Testis (tissue), 3 donors: ENCODE results near the gene MYO5B. TPM values are rescaled to one million over a fixed set of nuclear protein-coding genes. Genes with fewer than 3 reads are reported as not detected.

Experiments
- DNase-seq: peaks from one replicate; pipeline ENCODE4 v3.0.0-alpha.2; 2019
- H3K27ac ChIP-seq, 2 donors: fragments of 200-600 bp; sonication (generic); one replicate each; pipeline ENCODE4 v1.5.1; 2019
- H3K27me3 ChIP-seq: fragments of 200-600 bp; sonication (generic); one replicate; pipeline ENCODE4 v1.5.1; 2019
- H3K36me3 ChIP-seq: fragments of 200-600 bp; sonication (generic); one replicate; pipeline ENCODE4 v1.5.1; 2017; ENCODE audit warnings: low read depth; ENCODE audit errors: missing control alignments
- H3K4me1 ChIP-seq: fragments of 200-600 bp; sonication (generic); one replicate; pipeline ENCODE4 v1.5.1; 2019
- H3K4me3 ChIP-seq, 2 donors: fragments of 200-600 bp; sonication (generic); one replicate each; pipeline ENCODE4 v1.5.1; 2017 to 2019
- H3K9me3 ChIP-seq: fragments of 200-600 bp; sonication (generic); one replicate; pipeline ENCODE4 v1.5.1; 2017
- CTCF ChIP-seq, 3 experiments: fragments of 450-650 bp in 2 of 3; fragments of 200-600 bp in 1 of 3; sonication (generic) in 1 of 3; IDR thresholded peaks; one replicate each; pipeline ENCODE4 v1.5.1; 2016 to 2019; ENCODE audit warnings: antibody characterized with exemption in 3 of 3, mild to moderate bottlenecking in 2 of 3, moderate library complexity in 1 of 3
- POLR2A ChIP-seq: fragments of 450-650 bp; IDR thresholded peaks from one replicate; pipeline ENCODE4 v1.6.1; 2017; ENCODE audit warnings: antibody characterized with exemption, mild to moderate bottlenecking, moderate library complexity
- WGBS, 2 donors: methylation state at CpG; one replicate each; pipeline ENCODE4 v1.1.5; 2018; 5-methylcytosine and 5-hydroxymethylcytosine counted together
- intact Hi-C: fragments of 100-400 bp; cut with DNase I; formaldehyde crosslinking; loops from one replicate; pipeline ENCODE4 v1.15.1; 2023; ENCODE audit warnings: low total_unique reads
- polyA plus RNA-seq: library from polyadenylated mRNA; stranded (reverse); fragments of 350-450 nt; fragmentation: Illumina TruSeq; extraction: RNeasy Lipid Tissue Mini Kit (QIAGEN cat#74804); gene quantifications from one replicate; pipeline ENCODE4 v1.2.3, GENCODE V29; 2014; ENCODE audit warnings: low read depth, low replicate concordance; ENCODE audit not compliant: insufficient read depth
- total RNA-seq, 2 donors: library from RNA; depleted of rRNA; stranded (reverse); fragments of >200 nt; gene quantifications; one replicate each; pipeline ENCODE4 v1.2.3, GENCODE V29; 2016

MYO5B gene
- total and polyA plus RNA-seq, 3 donors from 2014 or later: 24.8 to 31.8 (median 26.1) TPM

DNA sequence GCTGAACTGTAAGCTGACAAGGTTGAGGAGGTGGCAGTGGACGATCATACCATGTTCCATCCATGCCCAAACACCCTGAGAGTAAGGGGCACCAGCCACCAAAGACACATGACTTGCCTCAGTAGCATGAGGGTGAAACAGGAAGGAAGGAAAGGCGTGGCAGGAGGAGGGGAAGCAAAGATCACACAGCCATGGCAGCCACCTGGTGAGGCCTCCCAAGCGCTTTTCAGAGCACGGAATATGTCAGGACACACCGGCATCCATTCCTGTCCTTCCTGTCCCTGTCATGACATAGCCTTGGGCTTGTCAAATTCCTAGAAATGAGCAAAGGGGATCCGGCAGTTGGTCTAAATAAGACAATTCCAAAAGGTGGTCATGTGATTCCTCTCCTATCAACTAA is 118.7 kb downstream of the MYO5B start:
- intact Hi-C loops: no loop called here
- H3K4me3 ChIP-seq: no peak overlapping the region
- no peaks in the 10 kb centered on the region for H3K27me3 ChIP-seq
- H3K36me3 ChIP-seq: no peaks in the 10 kb centered on the region
- H3K4me1 ChIP-seq: no peaks in the 10 kb centered on the region
- DNase-seq: no peak
- H3K9me3 ChIP-seq: no peaks in the 10 kb centered on the region
- 72 to 76% methylated on average over 6 of the region's 6 CpGs for WGBS, 2 donors
- TF ChIP-seq CTCF (IDR thresholded peaks at IDR 0.05): no peak
- TF ChIP-seq POLR2A: no peak
- H3K27ac ChIP-seq: no peak overlapping the region

DNA sequence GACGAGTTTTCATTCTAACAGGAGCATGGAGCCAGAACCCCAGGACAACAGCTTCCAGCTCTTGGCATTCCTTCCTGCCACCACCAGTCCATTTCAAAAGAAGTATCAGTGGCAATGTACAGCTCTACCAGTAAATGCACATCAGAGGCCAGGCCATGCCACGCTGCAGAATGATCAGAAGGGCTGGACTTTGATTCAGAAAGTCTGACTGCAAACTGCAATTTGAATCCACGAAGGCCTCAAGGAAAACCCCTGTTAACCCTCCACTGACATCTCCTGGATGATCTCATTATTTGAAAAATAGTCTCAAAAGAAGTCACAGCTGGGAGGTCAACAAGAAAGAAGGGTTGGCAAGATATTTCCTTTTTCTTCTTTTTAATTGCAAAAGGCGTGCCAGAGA is 119.2 kb downstream of the MYO5B start:
- no peak overlapping the region for H3K4me3 ChIP-seq
- no peak for DNase-seq
- WGBS, 2 donors: 51 to 53% methylated on average over 4 of the region's 4 CpGs
- intact Hi-C loops: no loop called here
- TF ChIP-seq POLR2A: no peak
- no peak for TF ChIP-seq CTCF (IDR thresholded peaks at IDR 0.05)
- H3K27me3 ChIP-seq: no peaks in the 10 kb centered on the region
- H3K4me1 ChIP-seq: no peaks in the 10 kb centered on the region
- H3K27ac ChIP-seq: no peak overlapping the region
- H3K36me3 ChIP-seq: no peaks in the 10 kb centered on the region
- H3K9me3 ChIP-seq: no peaks in the 10 kb centered on the region

DNA sequence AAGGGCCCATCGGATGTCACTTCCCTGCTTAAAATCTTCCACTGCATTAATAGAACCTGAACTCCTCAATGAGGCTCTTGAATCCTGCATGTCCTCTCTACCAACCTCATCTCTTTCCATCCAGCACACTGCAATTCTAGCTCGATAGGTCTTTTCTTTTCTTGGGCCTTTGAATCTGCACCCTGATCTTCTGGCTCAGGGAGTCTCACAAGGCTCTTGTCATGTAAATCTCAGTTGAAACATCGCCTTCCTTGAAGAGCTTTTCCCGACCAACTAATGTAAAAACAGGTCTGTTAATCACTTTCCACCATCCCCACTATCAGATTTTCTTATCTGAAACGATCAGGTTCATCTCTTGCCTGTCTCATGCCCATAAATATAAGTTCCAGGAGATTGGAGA is 120.5 kb downstream of the MYO5B start:
- Histone ChIP-seq H3K36me3 (no peaks in the 10 kb centered on the region), H3K9me3 (no peaks in the 10 kb centered on the region), H3K27ac (no peak overlapping the region), H3K4me1 (no peaks in the 10 kb centered on the region), H3K27me3 (no peaks in the 10 kb centered on the region), H3K4me3 (no peak overlapping the region)
- 77 to 81% methylated on average over 5 of the region's 5 CpGs for WGBS, 2 donors
- DNase-seq: no peak
- intact Hi-C loops: no loop called here
- TF ChIP-seq POLR2A: no peak
- no peak for TF ChIP-seq CTCF (IDR thresholded peaks at IDR 0.05)

DNA sequence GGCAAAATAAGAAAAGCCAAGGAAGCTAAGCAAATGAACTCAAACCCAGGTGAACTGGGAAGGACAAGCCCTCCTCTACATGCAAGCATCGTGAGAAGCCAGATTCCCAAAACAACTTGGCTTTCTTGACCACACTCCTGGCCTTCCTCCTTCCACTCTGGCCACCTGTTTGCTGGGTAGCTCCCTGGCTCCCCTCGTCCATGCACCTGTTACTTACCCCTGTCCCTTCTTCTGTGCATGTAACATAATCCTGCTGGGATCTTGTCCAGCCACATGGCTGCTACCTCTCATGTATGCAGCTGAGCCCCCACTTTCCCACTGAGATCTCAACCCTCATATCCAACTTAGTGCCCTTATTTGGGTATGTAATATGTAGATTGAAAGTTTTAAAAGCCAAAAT is 121.6 kb downstream of the MYO5B start:
- no peak for DNase-seq
- WGBS, 2 donors: 93 to 100% methylated on average over 2 of the region's 2 CpGs
- Histone ChIP-seq H3K4me1 (no peaks in the 10 kb centered on the region), H3K36me3 (no peaks in the 10 kb centered on the region), H3K27me3 (no peaks in the 10 kb centered on the region), H3K9me3 (no peaks in the 10 kb centered on the region), H3K4me3 (no peak overlapping the region), H3K27ac (no peak overlapping the region)
- TF ChIP-seq CTCF (IDR thresholded peaks at IDR 0.05): no peak
- intact Hi-C loops: no loop called here

GRCh38 chr18:50072146-50072545 is 122.8 kb downstream of the MYO5B start:
- intact Hi-C loops: no loop called here
- Histone ChIP-seq H3K4me3 (no peak overlapping the region), H3K9me3 (no peaks in the 10 kb centered on the region), H3K27me3 (no peaks in the 10 kb centered on the region), H3K27ac (no peak overlapping the region), H3K36me3 (no peaks in the 10 kb centered on the region), H3K4me1 (no peaks in the 10 kb centered on the region)
- DNase-seq: no peak
- no peak for TF ChIP-seq CTCF (IDR thresholded peaks at IDR 0.05)
- no peak for TF ChIP-seq POLR2A
- 86% methylated on average over 2 of the region's 2 CpGs for WGBS, 2 donors
